Ovary (tissue), 9 donors: ENCODE measurements around the gene NBPF11. TPM values are rescaled to one million over a fixed set of nuclear protein-coding genes. Genes with fewer than 3 reads are reported as not detected.
"Not testable (repeated sequence)": the region's sequence is repeated elsewhere in the genome, so short reads cannot be mapped to it uniquely, and the experiment has no call there.

Experiments used
- DNase-seq, 5 donors: peaks; one replicate each; pipeline ENCODE4 v3.0.0-alpha.2; 2019 to 2020
- H3K27ac ChIP-seq, 2 donors: fragments of 200-600 bp; one replicate each; pipeline versions ENCODE4 v1.5.1 to v1.8.0; 2019 to 2022
- H3K27me3 ChIP-seq: fragments of 200-600 bp; one replicate; pipeline ENCODE4 v1.8.0; 2022
- H3K36me3 ChIP-seq: fragments of 200-600 bp; sonication (generic); one replicate; pipeline ENCODE4 v1.5.1; 2019
- H3K4me1 ChIP-seq: one replicate; pipeline ENCODE4 v1.8.1; 2013; ENCODE audit warnings: mild to moderate bottlenecking, moderate library complexity; ENCODE audit not compliant: insufficient read depth
- H3K4me3 ChIP-seq: fragments of 200-600 bp; sonication (generic); one replicate; pipeline ENCODE4 v1.5.1; 2017
- H3K9me3 ChIP-seq, 2 donors: fragments of 200-600 bp in 1 of 2; sonication (generic) in 1 of 2; one replicate each; pipeline versions ENCODE4 v1.5.1 to v1.8.1; 2013 to 2019; ENCODE audit warnings: mild to moderate bottlenecking in 1 of 2, moderate library complexity in 1 of 2
- WGBS, 3 donors: extraction: QIAGEN DNeasy Blood & Tissue Kit in 1 of 3; methylation state at CpG; one replicate each; pipeline versions ENCODE4 v1.1.5 to v1.1.7; 2013 to 2017; 5-methylcytosine and 5-hydroxymethylcytosine counted together
- intact Hi-C, 4 donors: fragments of 100-400 bp; cut with DNase I; formaldehyde crosslinking; loops; one replicate each; pipeline versions ENCODE4 v1.11.0 to v1.15.1; 2022 to 2023
- polyA plus RNA-seq, 2 donors: library from polyadenylated mRNA; stranded (reverse); fragments of 200-250 nt in 1 of 2; fragments of 350-450 nt in 1 of 2; fragmentation: Illumina TruSeq in 1 of 2; extraction: RNeasy Lipid Tissue Mini Kit (QIAGEN cat#74804) in 1 of 2; gene quantifications; one replicate each; pipeline ENCODE4 v1.2.3, GENCODE V29; 2013 to 2014
- total RNA-seq, 7 donors: library from RNA; depleted of rRNA in 2 of 7; stranded (reverse); fragments of >200 nt in 2 of 7; fragmentation: NEBNext Ultra II Directional in 3 of 7; extraction: Animal tissue kit (Norgen Biotek cat#: 25700) in 3 of 7; gene quantifications; one replicate each; pipeline versions ENCODE4 v1.1.0 to v1.2.4, GENCODE V29; 2016 to 2023
- donor health status: DM: no; HTN: no; CAD: no; lungs with moderate emphysema.
- donor health status: DM: no; HTN: no; CAD: no.
- donor health status: Bipolar disorder and iron deficiency.
- donor health status: DM: yes; HTN: yes; CAD: no.
- donor health status: DM: no; HTN: no; CAD: no.
- donor health status: DM: yes; HTN: yes; CAD: no.

NBPF11 gene
- total and polyA plus RNA-seq, 9 donors = 7.1 to 16.3 (median 11.7) TPM

- H3K9me3 ChIP-seq, H3K27ac ChIP-seq, H3K27me3 ChIP-seq, DNase-seq, H3K4me3 ChIP-seq, intact Hi-C loops, H3K4me1 ChIP-seq, H3K36me3 ChIP-seq: not testable (repeated sequence)
- 89 to 91% (median 89%) methylated on average over 42 to 52 of the region's 66 CpGs for WGBS, 3 donors
Measured at GRCh38 chr1:148146191-148146997, 5.7 kb downstream of the NBPF11 start.

DNA sequence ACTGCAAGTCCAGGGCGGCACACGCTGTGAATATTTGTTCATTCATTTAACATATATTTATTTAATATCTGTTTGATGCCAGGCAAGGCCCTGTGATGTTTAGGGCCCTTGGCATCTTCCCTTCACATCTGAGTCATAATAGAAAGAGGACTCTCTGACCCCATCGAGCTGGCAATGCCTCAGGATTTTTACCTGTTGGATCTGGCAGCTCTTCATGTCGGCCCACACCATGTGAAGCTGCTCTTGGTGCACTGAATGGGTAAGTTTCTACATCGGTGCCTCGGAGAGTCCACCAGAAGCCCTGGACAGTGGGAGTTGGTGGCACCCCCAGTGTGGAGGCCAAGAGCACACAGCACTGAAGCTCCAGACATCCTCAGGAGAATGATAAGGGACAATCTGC is 8.9 kb downstream of the NBPF11 start:
- 92 to 99% (median 99%) methylated on average over 3 to 6 of the region's 6 CpGs for WGBS, 3 donors
- not testable (repeated sequence) for H3K4me3 ChIP-seq, H3K36me3 ChIP-seq

DNA sequence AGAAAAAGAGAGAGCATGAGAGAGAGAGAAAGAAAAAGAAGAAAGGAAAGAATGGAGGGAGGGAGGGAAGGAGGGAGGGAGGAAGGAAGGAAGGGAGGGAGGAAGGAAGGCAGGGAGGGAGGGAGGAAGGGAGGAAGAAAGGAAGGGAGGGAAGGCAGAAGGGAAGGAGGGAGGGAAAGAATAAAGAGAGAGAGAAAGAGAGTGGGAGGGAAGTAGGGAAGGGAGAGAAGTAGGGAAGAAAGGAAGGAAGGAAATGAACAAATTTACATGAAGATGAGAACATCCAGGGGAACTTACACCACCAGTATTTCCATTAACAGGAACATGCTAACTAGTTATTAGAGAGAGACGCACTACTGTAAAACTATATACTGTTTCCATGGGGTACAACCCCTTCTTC is 10.1 kb downstream of the NBPF11 start:
- H3K4me1 ChIP-seq, intact Hi-C loops, H3K27me3 ChIP-seq, H3K9me3 ChIP-seq, DNase-seq, H3K27ac ChIP-seq, H3K36me3 ChIP-seq, H3K4me3 ChIP-seq: not testable (repeated sequence)
- 79 to 100% (median 100%) methylated on average over 1 of the region's 1 CpG for WGBS, 3 donors

More for the DNA sequence above, 8.9 kb downstream of the NBPF11 start:
- H3K9me3 ChIP-seq, H3K27ac ChIP-seq, H3K27me3 ChIP-seq, H3K4me1 ChIP-seq, intact Hi-C loops, DNase-seq: not testable (repeated sequence)

- DNase-seq, H3K9me3 ChIP-seq, H3K4me1 ChIP-seq, H3K27me3 ChIP-seq, H3K36me3 ChIP-seq, H3K27ac ChIP-seq, H3K4me3 ChIP-seq, intact Hi-C loops: not testable (repeated sequence)
- WGBS, 3 donors = 100% methylated on average over 1 of the region's 2 CpGs; no CpG with 5 or more reads in 2 of the 3 donors
Measured at GRCh38 chr1:148138606-148139005, 13.5 kb downstream of the NBPF11 start.

GRCh38 chr1:148122341-148122740 is 29.7 kb downstream of the NBPF11 start:
- H3K4me3 ChIP-seq, H3K9me3 ChIP-seq, H3K4me1 ChIP-seq, H3K36me3 ChIP-seq, H3K27me3 ChIP-seq, intact Hi-C loops, H3K27ac ChIP-seq, DNase-seq: not testable (repeated sequence)
- WGBS, 3 donors = 83 to 92% (median 85%) methylated on average over 5 of the region's 5 CpGs

- H3K27me3 ChIP-seq, H3K36me3 ChIP-seq, H3K4me1 ChIP-seq, H3K4me3 ChIP-seq, H3K27ac ChIP-seq, intact Hi-C loops, DNase-seq, H3K9me3 ChIP-seq: not testable (repeated sequence)
- 37 to 46% (median 42%) methylated on average over 5 of the region's 5 CpGs for whole genome bisulfite sequencing, 3 donors
Measured at GRCh38 chr1:148120395-148120794, 31.7 kb downstream of the NBPF11 start.

GRCh38 chr1:148095732-148096131 is 56.3 kb downstream of the NBPF11 start:
- H3K4me1 ChIP-seq, H3K27me3 ChIP-seq, intact Hi-C loops, DNase-seq, H3K9me3 ChIP-seq, H3K36me3 ChIP-seq, H3K4me3 ChIP-seq, H3K27ac ChIP-seq: not testable (repeated sequence)
- 34 to 40% (median 40%) methylated on average over 2 of the region's 2 CpGs for WGBS, 3 donors

DNA sequence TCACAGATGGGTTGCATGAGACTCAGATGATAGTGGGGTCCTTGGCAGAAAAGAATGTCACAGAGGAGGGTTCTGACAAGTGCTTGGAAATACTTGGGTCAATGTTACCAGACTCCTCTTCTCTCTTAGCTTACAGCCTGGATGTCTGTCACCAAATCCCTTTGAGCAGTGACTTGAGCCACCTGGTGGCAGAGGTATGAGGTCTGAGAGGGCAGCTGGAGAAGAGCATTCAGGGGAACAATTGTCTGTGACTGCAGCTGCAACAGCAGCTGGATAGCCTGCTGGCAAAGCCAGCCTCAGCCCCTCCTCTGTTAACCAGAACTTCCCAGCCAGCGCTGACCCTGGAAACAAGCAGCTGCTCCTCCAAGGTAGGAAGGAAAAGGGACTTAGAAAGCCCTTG is 65.9 kb downstream of the NBPF11 start:
- H3K9me3 ChIP-seq, intact Hi-C loops: not testable (repeated sequence)
- WGBS, 3 donors = no CpG with 5 or more reads among the region's 1 CpG

GRCh38 chr1:148081205-148081604 is 70.9 kb downstream of the NBPF11 start:
- WGBS, 3 donors = no CpG with 5 or more reads among the region's 1 CpG
- intact Hi-C loops, H3K9me3 ChIP-seq, H3K36me3 ChIP-seq, H3K4me3 ChIP-seq, H3K27ac ChIP-seq, H3K4me1 ChIP-seq, DNase-seq, H3K27me3 ChIP-seq: not testable (repeated sequence)

More for the DNA sequence above, 65.9 kb downstream of the NBPF11 start:
- H3K4me1 ChIP-seq, H3K27me3 ChIP-seq, DNase-seq, H3K4me3 ChIP-seq, H3K27ac ChIP-seq, H3K36me3 ChIP-seq: not testable (repeated sequence)

- WGBS, 3 donors = no CpG with 5 or more reads among the region's 54 CpGs
- intact Hi-C loops, DNase-seq, H3K9me3 ChIP-seq, H3K4me3 ChIP-seq, H3K27ac ChIP-seq, H3K4me1 ChIP-seq, H3K36me3 ChIP-seq, H3K27me3 ChIP-seq: not testable (repeated sequence)
Measured at GRCh38 chr1:148078632-148079519, 73.2 kb downstream of the NBPF11 start.

- DNase-seq, H3K36me3 ChIP-seq, H3K9me3 ChIP-seq, H3K4me1 ChIP-seq, H3K27ac ChIP-seq, H3K27me3 ChIP-seq, intact Hi-C loops, H3K4me3 ChIP-seq: not testable (repeated sequence)
- WGBS, 3 donors = no CpG with 5 or more reads among the region's 13 CpGs
Measured at GRCh38 chr1:148078090-148078489, 74.0 kb downstream of the NBPF11 start.

- H3K4me3 ChIP-seq, H3K4me1 ChIP-seq, H3K27ac ChIP-seq, H3K36me3 ChIP-seq, DNase-seq, H3K9me3 ChIP-seq, intact Hi-C loops, H3K27me3 ChIP-seq: not testable (repeated sequence)
- WGBS, 3 donors = no CpG with 5 or more reads among the region's 3 CpGs
Measured at GRCh38 chr1:148077458-148077857, 74.6 kb downstream of the NBPF11 start.
